Measurements from ENCODE around the gene ERMARD. TPM values are rescaled to one million over a fixed set of nuclear protein-coding genes. Genes with fewer than 3 reads are reported as not detected.

Gene ERMARD
- total RNA-seq, 1 experiment from 2014 or later, result 17.7 TPM

- TF ChIP-seq SP1 (CRISPR knock-in tag; conservative IDR thresholded peaks at IDR 0.05) (no peak), ZNF263 (CRISPR knock-in tag; IDR thresholded peaks at IDR 0.05; ENCODE audit: low read depth) (no peak), NFE2L1 (CRISPR knock-in tag; IDR thresholded peaks at IDR 0.05) (no peak), GABPB1 (CRISPR knock-in tag; IDR thresholded peaks at IDR 0.05) (peak; percentile 36; the same call in 1 of the 2 replicates)
These were observed 48.6 kb upstream of the ERMARD start (continued) for GRCh38 chr6:169702840-169703246.

- no peak for DNase-seq (ENCODE audit: low spot score)
- Mint-ChIP-seq H3K4me1 (peaks cover 17% of the 10 kb centered on the region), H3K27ac (no peak overlapping the region), H3K27me3 (ENCODE audit: low read depth) (no peaks in the 10 kb centered on the region), H3K9me3 (no peaks in the 10 kb centered on the region), H3K36me3 (peaks cover 23% of the 10 kb centered on the region), H3K4me3 (no peak overlapping the region)
- CTCF ChIA-PET, result interaction anchor here (0.7 kb wide), 1 partner anchor 822 kb away, joined by 3 read pairs; no protein-coding TSS in a partner anchor
- TF ChIP-seq SOX15 (CRISPR knock-in tag; IDR thresholded peaks at IDR 0.05), result no peak
- TF ChIP-seq NR3C1 (CRISPR knock-in tag; conservative IDR thresholded peaks at IDR 0.05; ENCODE audit: low read depth), result no peak
- TF ChIP-seq KAT7 (CRISPR knock-in tag; IDR thresholded peaks at IDR 0.05; ENCODE audit: borderline replicate concordance), result no peak
- TF ChIP-seq, protein P1, sequence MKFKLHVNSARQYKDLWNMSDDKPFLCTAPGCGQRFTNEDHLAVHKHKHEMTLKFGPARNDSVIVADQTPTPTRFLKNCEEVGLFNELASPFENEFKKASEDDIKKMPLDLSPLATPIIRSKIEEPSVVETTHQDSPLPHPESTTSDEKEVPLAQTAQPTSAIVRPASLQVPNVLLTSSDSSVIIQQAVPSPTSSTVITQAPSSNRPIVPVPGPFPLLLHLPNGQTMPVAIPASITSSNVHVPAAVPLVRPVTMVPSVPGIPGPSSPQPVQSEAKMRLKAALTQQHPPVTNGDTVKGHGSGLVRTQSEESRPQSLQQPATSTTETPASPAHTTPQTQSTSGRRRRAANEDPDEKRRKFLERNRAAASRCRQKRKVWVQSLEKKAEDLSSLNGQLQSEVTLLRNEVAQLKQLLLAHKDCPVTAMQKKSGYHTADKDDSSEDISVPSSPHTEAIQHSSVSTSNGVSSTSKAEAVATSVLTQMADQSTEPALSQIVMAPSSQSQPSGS (CRISPR knock-in tag; IDR thresholded peaks at IDR 0.05; ENCODE audit: borderline replicate concordance, low read depth), result no peak
- no peak for TF ChIP-seq MLX (CRISPR knock-in tag; IDR thresholded peaks at IDR 0.05)
- TF ChIP-seq, protein P2, sequence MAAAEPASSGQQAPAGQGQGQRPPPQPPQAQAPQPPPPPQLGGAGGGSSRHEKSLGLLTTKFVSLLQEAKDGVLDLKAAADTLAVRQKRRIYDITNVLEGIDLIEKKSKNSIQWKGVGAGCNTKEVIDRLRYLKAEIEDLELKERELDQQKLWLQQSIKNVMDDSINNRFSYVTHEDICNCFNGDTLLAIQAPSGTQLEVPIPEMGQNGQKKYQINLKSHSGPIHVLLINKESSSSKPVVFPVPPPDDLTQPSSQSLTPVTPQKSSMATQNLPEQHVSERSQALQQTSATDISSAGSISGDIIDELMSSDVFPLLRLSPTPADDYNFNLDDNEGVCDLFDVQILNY (CRISPR knock-in tag; IDR thresholded peaks at IDR 0.05), result no peak
- TF ChIP-seq NFYB (CRISPR knock-in tag; conservative IDR thresholded peaks at IDR 0.05; ENCODE audit: low read depth), result no peak
- TF ChIP-seq, protein P3, sequence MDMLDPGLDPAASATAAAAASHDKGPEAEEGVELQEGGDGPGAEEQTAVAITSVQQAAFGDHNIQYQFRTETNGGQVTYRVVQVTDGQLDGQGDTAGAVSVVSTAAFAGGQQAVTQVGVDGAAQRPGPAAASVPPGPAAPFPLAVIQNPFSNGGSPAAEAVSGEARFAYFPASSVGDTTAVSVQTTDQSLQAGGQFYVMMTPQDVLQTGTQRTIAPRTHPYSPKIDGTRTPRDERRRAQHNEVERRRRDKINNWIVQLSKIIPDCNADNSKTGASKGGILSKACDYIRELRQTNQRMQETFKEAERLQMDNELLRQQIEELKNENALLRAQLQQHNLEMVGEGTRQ (CRISPR knock-in tag; IDR thresholded peaks at IDR 0.05), result no peak
- TF ChIP-seq FOXK1 (CRISPR knock-in tag; IDR thresholded peaks at IDR 0.05), result no peak
- TF ChIP-seq IRF1 (CRISPR knock-in tag; IDR thresholded peaks at IDR 0.05), result no peak
- TF ChIP-seq SP1 (CRISPR knock-in tag; conservative IDR thresholded peaks at IDR 0.05), result no peak
- no peak for TF ChIP-seq RELA (CRISPR knock-in tag; IDR thresholded peaks at IDR 0.05; ENCODE audit: borderline replicate concordance)
- TF ChIP-seq NR2C2 (CRISPR knock-in tag; IDR thresholded peaks at IDR 0.05), result no peak
- no peak for TF ChIP-seq SMAD3 (CRISPR knock-in tag; IDR thresholded peaks at IDR 0.05; ENCODE audit: borderline replicate concordance)
- TF ChIP-seq FOXJ3 (CRISPR knock-in tag; IDR thresholded peaks at IDR 0.05; ENCODE audit: borderline replicate concordance), result no peak
- TF ChIP-seq, protein P4, sequence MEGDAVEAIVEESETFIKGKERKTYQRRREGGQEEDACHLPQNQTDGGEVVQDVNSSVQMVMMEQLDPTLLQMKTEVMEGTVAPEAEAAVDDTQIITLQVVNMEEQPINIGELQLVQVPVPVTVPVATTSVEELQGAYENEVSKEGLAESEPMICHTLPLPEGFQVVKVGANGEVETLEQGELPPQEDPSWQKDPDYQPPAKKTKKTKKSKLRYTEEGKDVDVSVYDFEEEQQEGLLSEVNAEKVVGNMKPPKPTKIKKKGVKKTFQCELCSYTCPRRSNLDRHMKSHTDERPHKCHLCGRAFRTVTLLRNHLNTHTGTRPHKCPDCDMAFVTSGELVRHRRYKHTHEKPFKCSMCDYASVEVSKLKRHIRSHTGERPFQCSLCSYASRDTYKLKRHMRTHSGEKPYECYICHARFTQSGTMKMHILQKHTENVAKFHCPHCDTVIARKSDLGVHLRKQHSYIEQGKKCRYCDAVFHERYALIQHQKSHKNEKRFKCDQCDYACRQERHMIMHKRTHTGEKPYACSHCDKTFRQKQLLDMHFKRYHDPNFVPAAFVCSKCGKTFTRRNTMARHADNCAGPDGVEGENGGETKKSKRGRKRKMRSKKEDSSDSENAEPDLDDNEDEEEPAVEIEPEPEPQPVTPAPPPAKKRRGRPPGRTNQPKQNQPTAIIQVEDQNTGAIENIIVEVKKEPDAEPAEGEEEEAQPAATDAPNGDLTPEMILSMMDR (IDR thresholded peaks at IDR 0.05), result no peak
- TF ChIP-seq, protein P5, sequence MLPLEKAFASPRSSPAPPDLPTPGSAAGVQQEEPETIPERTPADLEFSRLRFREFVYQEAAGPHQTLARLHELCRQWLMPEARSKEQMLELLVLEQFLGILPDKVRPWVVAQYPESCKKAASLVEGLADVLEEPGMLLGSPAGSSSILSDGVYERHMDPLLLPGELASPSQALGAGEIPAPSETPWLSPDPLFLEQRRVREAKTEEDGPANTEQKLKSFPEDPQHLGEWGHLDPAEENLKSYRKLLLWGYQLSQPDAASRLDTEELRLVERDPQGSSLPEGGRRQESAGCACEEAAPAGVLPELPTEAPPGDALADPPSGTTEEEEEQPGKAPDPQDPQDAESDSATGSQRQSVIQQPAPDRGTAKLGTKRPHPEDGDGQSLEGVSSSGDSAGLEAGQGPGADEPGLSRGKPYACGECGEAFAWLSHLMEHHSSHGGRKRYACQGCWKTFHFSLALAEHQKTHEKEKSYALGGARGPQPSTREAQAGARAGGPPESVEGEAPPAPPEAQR (CRISPR knock-in tag; IDR thresholded peaks at IDR 0.05), result no peak
- no peak for TF ChIP-seq ZNF121 (CRISPR knock-in tag; IDR thresholded peaks at IDR 0.05)
- TF ChIP-seq EMX1 (CRISPR knock-in tag; IDR thresholded peaks at IDR 0.05), result no peak
- POLR2A ChIA-PET, result no interaction called here
- no peak for ATAC-seq
These were observed 43.6 kb upstream of the ERMARD start for GRCh38 chr6:169707772-169708171.

Data from WTC11 (cell line).